Frontal cortex (tissue), 4 donors: ENCODE results near the gene RHOC. TPM values are rescaled to one million over a fixed set of nuclear protein-coding genes. Genes with fewer than 3 reads are reported as not detected.

Experiments used
- DNase-seq, 2 donors: peaks; one replicate each; pipeline ENCODE4 v3.0.0; 2012; ENCODE audit warnings: low spot score in 2 of 2
- FAIRE-seq: peaks from 2 replicates; lab custom pipeline; 2012; peaks lifted over from hg19 to GRCh38; lab: Jason Lieb, UNC
- total RNA-seq: library from RNA; depleted of rRNA; stranded (reverse); fragments of >200 nt; gene quantifications from one replicate; pipeline ENCODE4 v1.2.3, GENCODE V29; 2014
- donor health status: control.
- donor health status: control.
- donor health status: control.

Gene RHOC
- total RNA-seq, 1 donor from 2014 or later: 35.1 TPM

- FAIRE-seq (no peak), DNase-seq (peak; percentile 82 to 86)
These were observed 11.9 kb upstream of the RHOC start for GRCh38 chr1:112718691-112719418.

- FAIRE-seq (no peak), DNase-seq (no peak)
These were observed 10.4 kb upstream of the RHOC start for GRCh38 chr1:112717263-112717873.

- peak; percentile 86 to 90 for DNase-seq
- FAIRE-seq: no peak
These were observed 9.3 kb upstream of the RHOC start for GRCh38 chr1:112716133-112716720.

- FAIRE-seq: no peak
- DNase-seq: peak; percentile 89 to 97
These were observed 8.5 kb upstream of the RHOC start, which contains the start of gene PPM1J for GRCh38 chr1:112715264-112716053. PPM1J (minus strand) TSS chr1:112715332; CDS start chr1:112715301, 31 bp downstream.

GRCh38 chr1:112714313-112715263, 7.7 kb upstream of the RHOC start:
- no peak for FAIRE-seq
- peak in 1 of 2 donors; percentile 50 for DNase-seq

GRCh38 chr1:112713466-112714312, 6.8 kb upstream of the RHOC start:
- FAIRE-seq: no peak
- DNase-seq: no peak

- no peak for FAIRE-seq
- DNase-seq: no peak
These were observed 5.8 kb upstream of the RHOC start for GRCh38 chr1:112712701-112713128.

GRCh38 chr1:112712191-112712590, 5.3 kb upstream of the RHOC start:
- FAIRE-seq (no peak), DNase-seq (no peak)

- no peak for DNase-seq
- FAIRE-seq: no peak
These were observed 4.7 kb upstream of the RHOC start for GRCh38 chr1:112711670-112712069.

- DNase-seq (no peak), FAIRE-seq (no peak)
These were observed 4.1 kb upstream of the RHOC start for GRCh38 chr1:112711041-112711440.

- no peak for FAIRE-seq
These were observed 3.7 kb upstream of the RHOC start for GRCh38 chr1:112710586-112710985.

GRCh38 chr1:112710159-112710558, 3.2 kb upstream of the RHOC start:
- FAIRE-seq (no peak), DNase-seq (no peak)

More at GRCh38 chr1:112710586-112710985, 3.7 kb upstream of the RHOC start:
- no peak for DNase-seq

- DNase-seq (no peak), FAIRE-seq (no peak)
These were observed 1.6 kb upstream of the RHOC start for GRCh38 chr1:112708489-112708888.

GRCh38 chr1:112708002-112708448, 1.1 kb upstream of the RHOC start:
- no peak for FAIRE-seq
- DNase-seq: no peak

GRCh38 chr1:112707221-112708001, 484 bp upstream of the RHOC start:
- DNase-seq: peak; percentile 85 to 90
- no peak for FAIRE-seq

- DNase-seq: peak; percentile 63 to 72
- FAIRE-seq: no peak
These were observed 1.8 kb downstream of the RHOC start for GRCh38 chr1:112704934-112705627.
